HCT116 (cell line): ENCODE data around the gene APBB1IP. TPM values are rescaled to one million over a fixed set of nuclear protein-coding genes. Genes with fewer than 3 reads are reported as not detected.
"Not testable (repeated sequence)": the region's sequence is repeated elsewhere in the genome, so short reads cannot be mapped to it uniquely, and the experiment has no call there.

Experiments
- ATAC-seq: fragments of 200-7000 bp; cut with Tn5 transposase; 2 replicates; pipeline ENCODE4 v1.9.1; 2020; ENCODE audit warnings: mild to moderate bottlenecking, moderate library complexity
- BruUV-seq: library from RNA; stranded (reverse); fragments of 400-500 nt; replicated peaks from 2 replicates; lab custom pipeline; 2021; lab: Mats Ljungman, UMichigan
- CTCF ChIA-PET: fragments of 300-600 bp; sonication (Branson Sonifier 250); formaldehyde crosslinking; loops from one replicate; lab custom pipeline; 2021; ENCODE audit warnings: antibody characterized with exemption; lab: Charles Lee
- POLR2A ChIA-PET: fragments of 300-600, 350-600 bp; sonication (Branson Sonifier 250); formaldehyde crosslinking; loops from one replicate; lab custom pipeline; 2021; ENCODE audit warnings: antibody characterized with exemption; lab: Charles Lee
- RAD21 ChIA-PET, 2 experiments: fragments of 300-600 bp; sonication (Branson Sonifier 250); formaldehyde crosslinking; loops; one replicate each; lab custom pipeline; 2023; ENCODE audit warnings: low total read pairs in 2 of 2; ENCODE audit not compliant: uncharacterized antibody in 2 of 2, unreplicated experiment in 2 of 2, low non-redundant PET in 1 of 2; lab: Charles Lee
- DNase-seq: peaks from one replicate; pipeline ENCODE4 v3.0.0-alpha.2; 2010; ENCODE audit warnings: low read depth, low spot score
- H2AFZ ChIP-seq: fragments of 200-600 bp; shearing (Covaris generic), sonication (generic); 2 replicates; pipeline ENCODE4 v1.6.1; 2017; ENCODE audit warnings: low read depth, mixed run types, mixed read lengths, antibody characterized with exemption, low read length; ENCODE audit not compliant: poor library complexity, severe bottlenecking
- H3K27ac ChIP-seq: 2 replicates; pipeline ENCODE4 v1.5.1; 2012; ENCODE audit warnings: low read depth, low read length
- H3K27me3 ChIP-seq: fragments of 200-600 bp; sonication (generic); 2 replicates; pipeline ENCODE4 v1.6.1; 2016; ENCODE audit warnings: mixed run types, low read length, mixed read lengths; ENCODE audit not compliant: insufficient read depth
- H3K36me3 ChIP-seq, 2 experiments: fragments of 200-500 bp in 1 of 2; fragments of 200-600 bp in 1 of 2; sonication (Bioruptor generic) in 1 of 2; sonication (generic) in 1 of 2; 2 replicates each; pipeline versions ENCODE4 v1.5.1 to v1.6.1; 2014 to 2016; ENCODE audit warnings: low read length in 2 of 2, inconsistent platforms in 1 of 2, mixed read lengths in 1 of 2, mixed run types in 1 of 2; ENCODE audit not compliant: insufficient read depth in 2 of 2, control insufficient read depth in 1 of 2
- H3K4me1 ChIP-seq, 2 experiments: fragments of 200-600 bp in 1 of 2; sonication (generic) in 1 of 2; 2 replicates each; pipeline versions ENCODE4 v1.5.1 to v1.6.1; 2012 to 2017; ENCODE audit warnings: low read length in 2 of 2, inconsistent platforms in 1 of 2, mild to moderate bottlenecking in 1 of 2, mixed read lengths in 1 of 2, mixed run types in 1 of 2, moderate library complexity in 1 of 2; ENCODE audit not compliant: insufficient read depth in 2 of 2, control insufficient read depth in 1 of 2
- H3K4me2 ChIP-seq: fragments of 200-600 bp; sonication (generic); 2 replicates; pipeline ENCODE4 v1.6.1; 2017; ENCODE audit warnings: mixed run types, low read length, mixed read lengths
- H3K4me3 ChIP-seq, 2 experiments: fragments of 200-600 bp in 1 of 2; sonication (generic) in 1 of 2; replicated peaks in 1 of 2; 2 replicates each; pipeline ENCODE4 v1.5.1; 2011 to 2016; ENCODE audit warnings: low read length in 2 of 2, control low read depth in 1 of 2, low read depth in 1 of 2, mild to moderate bottlenecking in 1 of 2, mixed read lengths in 1 of 2, mixed run types in 1 of 2
- H3K79me2 ChIP-seq: fragments of 200-600 bp; sonication (generic); 2 replicates; pipeline ENCODE4 v1.6.1; 2017; ENCODE audit warnings: mild to moderate bottlenecking, mixed run types, low read length, moderate library complexity, mixed read lengths; ENCODE audit not compliant: insufficient read depth
- H3K9ac ChIP-seq: fragments of 200-600 bp; sonication (generic); 2 replicates; pipeline ENCODE4 v1.6.1; 2016; ENCODE audit warnings: low read length, mixed read lengths
- H3K9me2 ChIP-seq: fragments of 200-600 bp; sonication (generic), shearing (Covaris generic); 2 replicates; pipeline ENCODE4 v1.6.1; 2017; ENCODE audit warnings: mixed run types, mild to moderate bottlenecking, moderate library complexity; ENCODE audit not compliant: insufficient read depth
- H3K9me3 ChIP-seq, 2 experiments: fragments of 200-500 bp in 1 of 2; fragments of 200-600 bp in 1 of 2; sonication (Bioruptor generic) in 1 of 2; sonication (generic) in 1 of 2; 2 replicates each; pipeline ENCODE4 v1.6.1; 2014 to 2017; ENCODE audit warnings: low read length in 2 of 2, mixed read lengths in 2 of 2, inconsistent platforms in 1 of 2, low read depth in 1 of 2, mild to moderate bottlenecking in 1 of 2, mixed run types in 1 of 2, moderate library complexity in 1 of 2; ENCODE audit not compliant: control insufficient read depth in 1 of 2, insufficient read depth in 1 of 2
- H4K20me1 ChIP-seq: fragments of 200-600 bp; sonication (generic), shearing (Covaris generic); 2 replicates; pipeline ENCODE4 v1.6.1; 2017; ENCODE audit warnings: mixed run types, mild to moderate bottlenecking, moderate library complexity; ENCODE audit not compliant: insufficient read depth
- CEBPB ChIP-seq: IDR thresholded peaks from 2 replicates; pipeline ENCODE4 v1.6.1; 2012; ENCODE audit warnings: low read depth
- ELF1 ChIP-seq: IDR thresholded peaks from 2 replicates; pipeline ENCODE4 v1.6.1; 2012; ENCODE audit warnings: low read depth, borderline replicate concordance
- FOSL1 ChIP-seq: IDR thresholded peaks from 2 replicates; pipeline ENCODE4 v1.6.1; 2012; ENCODE audit warnings: low read depth
- JUND ChIP-seq: IDR thresholded peaks from 2 replicates; pipeline ENCODE4 v1.6.1; 2012
- REST ChIP-seq: IDR thresholded peaks from 2 replicates; pipeline ENCODE4 v1.6.1; 2012; ENCODE audit warnings: low read depth
- intact Hi-C: fragments of 100-400 bp; cut with micrococcal nuclease; formaldehyde crosslinking; loops from 2 replicates; pipeline ENCODE4 v1.10.0; 2022
- total RNA-seq: library from RNA; stranded (reverse); gene quantifications from one replicate; pipeline ENCODE4 v1.2.1, GENCODE V29; 2021; ENCODE audit not compliant: unreplicated experiment
- TF ChIP-seq, protein P1 (sequence below): IDR thresholded peaks from 2 replicates; pipeline ENCODE4 v1.6.1; 2011; ENCODE audit warnings: mild to moderate bottlenecking, low read length, moderate library complexity; ENCODE audit not compliant: insufficient replicate concordance; ENCODE audit errors: extremely low read depth

Gene APBB1IP
- total RNA-seq, 1 experiment from 2014 or later, result 0.27 TPM

- TF ChIP-seq, protein P1, sequence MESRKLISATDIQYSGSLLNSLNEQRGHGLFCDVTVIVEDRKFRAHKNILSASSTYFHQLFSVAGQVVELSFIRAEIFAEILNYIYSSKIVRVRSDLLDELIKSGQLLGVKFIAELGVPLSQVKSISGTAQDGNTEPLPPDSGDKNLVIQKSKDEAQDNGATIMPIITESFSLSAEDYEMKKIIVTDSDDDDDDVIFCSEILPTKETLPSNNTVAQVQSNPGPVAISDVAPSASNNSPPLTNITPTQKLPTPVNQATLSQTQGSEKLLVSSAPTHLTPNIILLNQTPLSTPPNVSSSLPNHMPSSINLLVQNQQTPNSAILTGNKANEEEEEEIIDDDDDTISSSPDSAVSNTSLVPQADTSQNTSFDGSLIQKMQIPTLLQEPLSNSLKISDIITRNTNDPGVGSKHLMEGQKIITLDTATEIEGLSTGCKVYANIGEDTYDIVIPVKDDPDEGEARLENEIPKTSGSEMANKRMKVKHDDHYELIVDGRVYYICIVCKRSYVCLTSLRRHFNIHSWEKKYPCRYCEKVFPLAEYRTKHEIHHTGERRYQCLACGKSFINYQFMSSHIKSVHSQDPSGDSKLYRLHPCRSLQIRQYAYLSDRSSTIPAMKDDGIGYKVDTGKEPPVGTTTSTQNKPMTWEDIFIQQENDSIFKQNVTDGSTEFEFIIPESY, result no peak
- no peak for TF ChIP-seq REST
- TF ChIP-seq CEBPB, result no peak
- no peak for TF ChIP-seq ELF1
- TF ChIP-seq JUND, result no peak
These were observed 155.8 kb downstream of the APBB1IP start (continued) for GRCh38 chr10:26593896-26594295.

DNA sequence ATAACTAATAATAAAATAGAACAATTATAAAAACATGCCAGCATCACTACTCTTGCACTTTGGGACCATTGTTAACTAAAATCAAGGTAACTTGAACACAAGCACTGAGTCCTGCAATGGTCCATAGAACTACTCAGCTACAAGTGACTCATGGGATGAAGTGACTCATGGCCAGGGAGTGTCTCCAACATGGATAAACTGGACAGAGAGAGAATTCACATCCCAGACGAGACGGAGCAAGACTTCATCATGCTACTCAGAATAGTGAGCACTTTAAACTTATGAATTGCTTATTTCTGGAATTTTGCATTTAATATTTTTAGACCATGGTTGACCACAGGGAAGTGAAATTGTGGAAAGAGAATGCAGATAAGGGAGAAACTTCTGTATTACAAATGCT is 165.1 kb downstream of the APBB1IP start:
- ATAC-seq (peak; percentile 93), DNase-seq (peak; percentile 13)
- H3K4me3 ChIP-seq, H3K9me3 ChIP-seq, BruUV-seq, H3K36me3 ChIP-seq, CTCF ChIA-PET, H4K20me1 ChIP-seq, RAD21 ChIA-PET, H3K9ac ChIP-seq, H3K4me1 ChIP-seq, H3K27ac ChIP-seq, H3K27me3 ChIP-seq, POLR2A ChIA-PET: not testable (repeated sequence)
- Histone ChIP-seq H3K4me2 (peak overlapping the region; percentile 48; the same call in 1 of the 2 replicates), H2AFZ (peak overlapping the region; percentile 71)
- intact Hi-C loops, result loop anchor here (10.0 kb wide), 1 partner anchor 92 kb away; the partner anchor contains the start of gene PDSS1
- TF ChIP-seq FOSL1, result peak; percentile 40; the same call in 1 of the 2 replicates
- TF ChIP-seq JUND, result peak; percentile 30; the same call in 1 of the 2 replicates
- TF ChIP-seq, all 23 proteins: peak for 2; not testable (repeated sequence) for 21
- not testable (repeated sequence) for H3K9me2 ChIP-seq, H3K79me2 ChIP-seq

DNA sequence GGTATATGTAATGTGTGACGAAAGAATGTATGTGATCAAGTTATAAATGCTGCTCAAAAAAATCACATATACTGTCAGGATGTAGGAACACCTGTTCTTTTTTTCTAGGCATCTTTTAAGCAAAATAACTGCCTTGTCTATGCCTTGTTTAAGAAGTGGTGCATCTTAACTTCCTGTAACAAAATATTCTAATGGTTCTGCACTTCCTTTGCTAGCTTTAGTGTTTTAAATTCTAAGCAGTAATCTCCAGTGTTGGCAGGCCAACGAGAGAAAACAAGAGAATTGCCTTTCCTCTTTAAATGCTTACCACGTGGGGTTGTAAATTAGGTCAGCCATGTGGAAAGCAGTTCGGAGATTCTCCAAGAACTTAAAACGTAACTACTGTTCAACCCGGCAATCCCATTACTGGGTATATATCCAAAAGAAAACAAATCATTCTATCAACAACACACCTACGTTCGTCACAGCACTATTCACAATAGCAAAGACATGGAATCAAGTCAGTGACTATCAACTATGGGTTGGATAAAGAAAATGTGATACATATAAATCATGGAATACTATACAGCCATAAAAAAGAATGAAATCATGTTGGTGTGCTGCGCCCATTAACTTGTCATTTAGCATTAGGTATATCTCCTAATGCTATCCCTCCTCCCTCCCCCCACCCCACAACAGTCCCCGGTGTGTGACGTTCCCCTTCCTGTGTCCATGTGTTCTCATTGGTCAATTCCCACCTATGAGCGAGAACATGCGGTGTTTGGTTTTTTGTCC is 166.4 kb downstream of the APBB1IP start:
- H3K27ac ChIP-seq, H3K4me3 ChIP-seq, BruUV-seq, H3K4me2 ChIP-seq, H4K20me1 ChIP-seq, H3K9me3 ChIP-seq, H3K36me3 ChIP-seq, H2AFZ ChIP-seq, H3K79me2 ChIP-seq, ATAC-seq, H3K9ac ChIP-seq, RAD21 ChIA-PET, H3K4me1 ChIP-seq, H3K9me2 ChIP-seq, POLR2A ChIA-PET, DNase-seq, H3K27me3 ChIP-seq: not testable (repeated sequence)
- intact Hi-C loops, result loop anchor here (5.0 to 10.0 kb wide), 2 partner anchors 90 to 278 kb away; partner anchors contain the start of gene PDSS1
- CTCF ChIA-PET, result interaction anchor here (0.6 kb wide), 1 partner anchor 278 kb away, joined by 3 read pairs; no protein-coding TSS in a partner anchor
